ENCODE results near the gene KLK14. TPM values are rescaled to one million over a fixed set of nuclear protein-coding genes. Genes with fewer than 3 reads are reported as not detected.

The KLK14 gene
- total and polyA plus RNA-seq, 2 donors from 2014 or later: 0.22 TPM; not detected in 1

DNA sequence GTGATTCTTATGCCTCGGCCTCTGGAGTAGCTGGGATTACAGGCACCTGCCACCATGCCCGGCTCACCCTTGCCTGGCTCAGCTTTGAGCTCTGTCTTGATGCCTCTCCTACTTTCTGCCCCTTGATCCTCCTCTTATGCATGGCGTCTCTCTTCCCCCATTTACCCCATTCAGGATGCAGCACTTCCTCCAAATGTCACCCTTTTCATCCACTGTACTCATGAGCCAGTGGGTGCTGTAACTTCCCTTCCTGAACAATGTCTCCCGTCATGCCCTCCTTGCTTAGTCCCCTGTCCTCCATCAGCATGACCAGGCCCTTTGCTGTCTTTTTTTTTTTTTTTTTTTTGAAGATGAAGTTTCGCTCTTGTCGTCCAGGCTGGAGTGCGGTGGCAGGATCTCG, 38.6 kb upstream of the KLK14 start:
- Histone ChIP-seq H3K36me3 (ENCODE audit: control insufficient read depth in 2 of 3, insufficient read depth in 3 of 3, low read length in 3 of 3) (no peaks in the 10 kb centered on the region), H3K27ac (ENCODE audit: low read depth in 2 of 2, low read length in 2 of 2) (no peak overlapping the region), H3K4me1 (ENCODE audit: control insufficient read depth in 2 of 3, insufficient read depth in 2 of 3, low read depth in 1 of 3, low read length in 3 of 3) (peaks cover 0 to 2% (median 0%) of the 10 kb centered on the region in 3 donors), H3K9me3 (ENCODE audit: control insufficient read depth in 2 of 3, insufficient read depth in 1 of 3, low read length in 3 of 3) (no peaks in the 10 kb centered on the region), H3K9ac (ENCODE audit: low read length in 3 of 3) (no peak overlapping the region), H3K4me3 (ENCODE audit: low read length in 3 of 3) (no peak overlapping the region), H3K27me3 (ENCODE audit: control insufficient read depth, insufficient read depth, low read length) (no peaks in the 10 kb centered on the region)
- no peak for DNase-seq
- intact Hi-C loops (cut with DNase I): no loop called here
- TF ChIP-seq, protein P1, sequence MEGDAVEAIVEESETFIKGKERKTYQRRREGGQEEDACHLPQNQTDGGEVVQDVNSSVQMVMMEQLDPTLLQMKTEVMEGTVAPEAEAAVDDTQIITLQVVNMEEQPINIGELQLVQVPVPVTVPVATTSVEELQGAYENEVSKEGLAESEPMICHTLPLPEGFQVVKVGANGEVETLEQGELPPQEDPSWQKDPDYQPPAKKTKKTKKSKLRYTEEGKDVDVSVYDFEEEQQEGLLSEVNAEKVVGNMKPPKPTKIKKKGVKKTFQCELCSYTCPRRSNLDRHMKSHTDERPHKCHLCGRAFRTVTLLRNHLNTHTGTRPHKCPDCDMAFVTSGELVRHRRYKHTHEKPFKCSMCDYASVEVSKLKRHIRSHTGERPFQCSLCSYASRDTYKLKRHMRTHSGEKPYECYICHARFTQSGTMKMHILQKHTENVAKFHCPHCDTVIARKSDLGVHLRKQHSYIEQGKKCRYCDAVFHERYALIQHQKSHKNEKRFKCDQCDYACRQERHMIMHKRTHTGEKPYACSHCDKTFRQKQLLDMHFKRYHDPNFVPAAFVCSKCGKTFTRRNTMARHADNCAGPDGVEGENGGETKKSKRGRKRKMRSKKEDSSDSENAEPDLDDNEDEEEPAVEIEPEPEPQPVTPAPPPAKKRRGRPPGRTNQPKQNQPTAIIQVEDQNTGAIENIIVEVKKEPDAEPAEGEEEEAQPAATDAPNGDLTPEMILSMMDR (IDR thresholded peaks at IDR 0.05; ENCODE audit: borderline replicate concordance, extremely low read depth, insufficient read depth): no peak
- FAIRE-seq: no peak

DNA sequence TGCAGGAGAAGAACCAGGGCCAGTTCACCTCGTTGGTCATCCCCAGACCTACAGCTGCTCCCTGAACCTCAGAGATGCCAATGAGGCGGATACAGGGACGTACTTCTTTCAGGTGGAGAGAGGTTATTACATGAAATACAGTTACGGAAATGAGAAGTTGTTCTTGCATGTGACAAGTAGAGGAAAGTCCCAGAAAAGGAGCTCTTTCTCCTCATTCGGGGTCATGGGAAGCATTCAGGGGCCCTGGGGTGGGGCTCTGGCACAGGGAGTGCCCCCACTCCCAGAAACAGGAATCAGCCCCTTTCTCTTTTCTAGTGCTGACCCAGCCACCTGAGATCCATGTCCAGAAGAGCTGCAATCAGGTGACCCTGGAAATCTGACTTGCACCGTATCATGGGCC, 37.5 kb upstream of the KLK14 start:
- TF ChIP-seq, protein P1 (IDR thresholded peaks at IDR 0.05; ENCODE audit: borderline replicate concordance, extremely low read depth, insufficient read depth): no peak

GRCh38 chr19:51119611-51120010, 36.9 kb upstream of the KLK14 start:
- no peak overlapping the region for H3K27ac ChIP-seq (ENCODE audit: low read depth in 2 of 2, low read length in 2 of 2)
- H3K9me3 ChIP-seq (ENCODE audit: control insufficient read depth in 2 of 3, insufficient read depth in 1 of 3, low read length in 3 of 3): no peaks in the 10 kb centered on the region
- FAIRE-seq (no peak), DNase-seq (no peak)
- no peaks in the 10 kb centered on the region for H3K36me3 ChIP-seq (ENCODE audit: control insufficient read depth in 2 of 3, insufficient read depth in 3 of 3, low read length in 3 of 3)
- peaks cover 0 to 2% (median 0%) of the 10 kb centered on the region in 3 donors for H3K4me1 ChIP-seq (ENCODE audit: control insufficient read depth in 2 of 3, insufficient read depth in 2 of 3, low read depth in 1 of 3, low read length in 3 of 3)
- H3K4me3 ChIP-seq (ENCODE audit: low read length in 3 of 3): no peak overlapping the region
- TF ChIP-seq, protein P1 (IDR thresholded peaks at IDR 0.05; ENCODE audit: borderline replicate concordance, extremely low read depth, insufficient read depth): no peak
- intact Hi-C loops (cut with DNase I): no loop called here
- H3K27me3 ChIP-seq (ENCODE audit: control insufficient read depth, insufficient read depth, low read length): no peaks in the 10 kb centered on the region
- no peak overlapping the region for H3K9ac ChIP-seq (ENCODE audit: low read length in 3 of 3)

More for the DNA sequence above, 37.5 kb upstream of the KLK14 start:
- intact Hi-C loops (cut with DNase I): no loop called here
- Histone ChIP-seq H3K9me3 (ENCODE audit: control insufficient read depth in 2 of 3, insufficient read depth in 1 of 3, low read length in 3 of 3) (no peaks in the 10 kb centered on the region), H3K27ac (ENCODE audit: low read depth in 2 of 2, low read length in 2 of 2) (no peak overlapping the region), H3K9ac (ENCODE audit: low read length in 3 of 3) (no peak overlapping the region), H3K27me3 (ENCODE audit: control insufficient read depth, insufficient read depth, low read length) (no peaks in the 10 kb centered on the region), H3K4me1 (ENCODE audit: control insufficient read depth in 2 of 3, insufficient read depth in 2 of 3, low read depth in 1 of 3, low read length in 3 of 3) (peaks cover 0 to 2% (median 0%) of the 10 kb centered on the region in 3 donors), H3K36me3 (ENCODE audit: control insufficient read depth in 2 of 3, insufficient read depth in 3 of 3, low read length in 3 of 3) (no peaks in the 10 kb centered on the region), H3K4me3 (ENCODE audit: low read length in 3 of 3) (no peak overlapping the region)
- FAIRE-seq: no peak
- DNase-seq: no peak

DNA sequence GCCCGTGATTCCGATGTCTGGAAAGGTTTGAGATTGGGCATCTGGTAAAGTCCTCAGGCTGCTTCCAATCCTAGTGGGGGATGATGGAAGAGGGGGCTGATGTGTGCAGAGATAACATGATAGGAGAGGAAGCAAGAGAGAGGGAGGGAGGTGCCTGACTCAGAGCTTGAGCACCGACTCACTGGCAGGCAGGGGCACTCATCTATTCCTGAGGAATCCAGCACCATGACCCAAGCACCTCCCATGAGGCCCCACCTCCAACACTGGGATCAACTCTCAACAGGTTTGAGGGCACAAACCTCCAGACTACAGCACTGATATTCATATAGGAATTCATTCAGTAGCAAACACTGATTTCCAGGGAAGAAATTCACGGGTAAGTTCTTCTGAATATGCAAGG, 36.4 kb upstream of the KLK14 start:
- Histone ChIP-seq H3K9me3 (ENCODE audit: control insufficient read depth in 2 of 3, insufficient read depth in 1 of 3, low read length in 3 of 3) (no peaks in the 10 kb centered on the region), H3K27ac (ENCODE audit: low read depth in 2 of 2, low read length in 2 of 2) (no peak overlapping the region), H3K36me3 (ENCODE audit: control insufficient read depth in 2 of 3, insufficient read depth in 3 of 3, low read length in 3 of 3) (no peaks in the 10 kb centered on the region), H3K27me3 (ENCODE audit: control insufficient read depth, insufficient read depth, low read length) (no peaks in the 10 kb centered on the region), H3K4me1 (ENCODE audit: control insufficient read depth in 2 of 3, insufficient read depth in 2 of 3, low read depth in 1 of 3, low read length in 3 of 3) (no peaks in the 10 kb centered on the region), H3K9ac (ENCODE audit: low read length in 3 of 3) (no peak overlapping the region), H3K4me3 (ENCODE audit: low read length in 3 of 3) (no peak overlapping the region)
- intact Hi-C loops (cut with DNase I): no loop called here
- TF ChIP-seq, protein P1 (IDR thresholded peaks at IDR 0.05; ENCODE audit: borderline replicate concordance, extremely low read depth, insufficient read depth): no peak
- FAIRE-seq (no peak), DNase-seq (no peak)
